Endometrium (tissue), 2 donors: ENCODE results near the gene AUTS2.

Source experiments
- FAIRE-seq: peaks from 2 replicates; lab custom pipeline; 2012; peaks lifted over from hg19 to GRCh38; lab: Jason Lieb, UNC
- donor health status: control.
- donor health status: control.

Gene AUTS2

GRCh38 chr7:69789563-69789962 is 191.3 kb downstream of the AUTS2 start:
- no peak for FAIRE-seq

GRCh38 chr7:69790977-69791724 is 192.9 kb downstream of the AUTS2 start:
- FAIRE-seq: no peak

- FAIRE-seq: no peak
These were observed 193.5 kb downstream of the AUTS2 start for GRCh38 chr7:69791739-69792138.

- FAIRE-seq: no peak
These were observed 197.7 kb downstream of the AUTS2 start for GRCh38 chr7:69795932-69796331.

GRCh38 chr7:69796416-69796815 is 198.1 kb downstream of the AUTS2 start:
- no peak for FAIRE-seq

- no peak for FAIRE-seq
These were observed 200.9 kb downstream of the AUTS2 start for GRCh38 chr7:69799048-69799697.

GRCh38 chr7:69799990-69800389 is 201.7 kb downstream of the AUTS2 start:
- FAIRE-seq: no peak

- no peak for FAIRE-seq
These were observed 202.2 kb downstream of the AUTS2 start for GRCh38 chr7:69800495-69800894.

GRCh38 chr7:69801729-69802682 is 203.7 kb downstream of the AUTS2 start:
- no peak for FAIRE-seq

GRCh38 chr7:69803699-69804516 is 205.6 kb downstream of the AUTS2 start:
- FAIRE-seq: no peak

- no peak for FAIRE-seq
These were observed 206.7 kb downstream of the AUTS2 start for GRCh38 chr7:69804962-69805361.

GRCh38 chr7:69808391-69808790 is 210.1 kb downstream of the AUTS2 start:
- FAIRE-seq: no peak

GRCh38 chr7:69811476-69812308 is 213.4 kb downstream of the AUTS2 start:
- peak; percentile 62 for FAIRE-seq

GRCh38 chr7:69812756-69813155 is 214.5 kb downstream of the AUTS2 start:
- no peak for FAIRE-seq

GRCh38 chr7:69813637-69814240 is 215.5 kb downstream of the AUTS2 start:
- FAIRE-seq: no peak

GRCh38 chr7:69814421-69814962 is 216.2 kb downstream of the AUTS2 start:
- FAIRE-seq: no peak

- no peak for FAIRE-seq
These were observed 218.2 kb downstream of the AUTS2 start for GRCh38 chr7:69816501-69816900.

- FAIRE-seq: no peak
These were observed 218.8 kb downstream of the AUTS2 start for GRCh38 chr7:69817121-69817520.

GRCh38 chr7:69817841-69818635 is 219.8 kb downstream of the AUTS2 start:
- FAIRE-seq: no peak
